Progenitor cell of endocrine pancreas (in vitro differentiated cells): Measurements from ENCODE around the gene STRIP1. TPM values are rescaled to one million over a fixed set of nuclear protein-coding genes. Genes with fewer than 3 reads are reported as not detected.

Experiments used
- DNase-seq: peaks from one replicate; pipeline ENCODE4 v3.0.0; 2021; ENCODE audit warnings: low spot score; ENCODE audit not compliant: unreplicated experiment
- H3K27ac Mint-ChIP-seq: 2 replicates; pipeline ENCODE4 v1.8.0; 2021; ENCODE audit warnings: mild to moderate bottlenecking, moderate library complexity, mixed read lengths
- H3K27me3 Mint-ChIP-seq: 2 replicates; pipeline ENCODE4 v1.8.0; 2021; ENCODE audit warnings: mixed read lengths
- H3K36me3 Mint-ChIP-seq: 2 replicates; pipeline ENCODE4 v1.8.0; 2022; ENCODE audit warnings: mixed read lengths; ENCODE audit not compliant: insufficient read depth
- H3K4me1 Mint-ChIP-seq: 2 replicates; pipeline ENCODE4 v1.8.0; 2021; ENCODE audit warnings: low read depth, mixed read lengths
- H3K4me3 Mint-ChIP-seq: 2 replicates; pipeline ENCODE4 v1.8.0; 2021; ENCODE audit warnings: low read depth, mild to moderate bottlenecking, moderate library complexity, mixed read lengths
- H3K9me3 Mint-ChIP-seq: 2 replicates; pipeline ENCODE4 v1.8.0; 2021; ENCODE audit warnings: low read depth, mixed read lengths
- CTCF ChIP-seq: fragments of 200-600 bp; sonication (generic); IDR thresholded peaks from one replicate; pipeline ENCODE4 v1.5.0; 2021; ENCODE audit warnings: antibody characterized with exemption, mild to moderate bottlenecking; ENCODE audit not compliant: unreplicated experiment
- total RNA-seq: library from RNA; stranded (reverse); gene quantifications from 2 replicates; pipeline ENCODE4 v1.2.1, GENCODE V29; 2021

STRIP1 gene
- total RNA-seq, 1 donor from 2014 or later, result 79.1 TPM

GRCh38 chr1:110056776-110057175 lies 22.4 kb downstream of the STRIP1 start:
- Mint-ChIP-seq H3K4me1 (no peaks in the 10 kb centered on the region), H3K36me3 (peaks cover 42% of the 10 kb centered on the region), H3K9me3 (no peaks in the 10 kb centered on the region), H3K27me3 (no peaks in the 10 kb centered on the region), H3K4me3 (no peak overlapping the region), H3K27ac (no peak overlapping the region)
- TF ChIP-seq CTCF, result no peak
- DNase-seq, result no peak

DNA sequence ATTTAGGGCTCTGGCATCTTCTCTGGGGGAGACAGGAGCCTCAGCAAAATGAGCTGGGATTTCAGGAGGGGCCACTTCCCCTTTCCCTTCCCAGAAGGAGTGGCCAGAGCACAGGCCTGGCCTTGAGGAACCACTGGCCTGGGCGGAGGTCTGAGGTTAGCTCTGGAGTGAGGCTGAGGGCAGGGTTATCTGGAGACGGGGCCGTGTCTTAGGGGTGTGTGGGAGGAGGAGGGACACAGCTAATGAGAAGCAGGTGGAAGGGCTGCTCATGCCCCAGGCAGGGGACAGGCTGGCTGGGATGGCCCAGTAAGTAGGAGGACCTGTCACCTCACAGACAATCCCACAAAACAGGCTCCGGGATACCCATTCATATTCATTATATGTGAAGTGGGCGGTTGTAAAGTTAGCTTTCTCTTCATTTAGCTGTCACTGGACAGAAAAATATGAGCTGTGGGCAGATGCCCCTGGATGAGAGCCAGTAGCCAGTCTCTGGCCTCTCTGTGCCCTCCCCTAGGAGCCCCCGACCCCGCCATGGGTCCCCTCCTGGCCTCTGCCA lies 23.6 kb downstream of the STRIP1 start:
- no peak overlapping the region for H3K4me3 Mint-ChIP-seq
- no peak for DNase-seq
- no peak for TF ChIP-seq CTCF

DNA sequence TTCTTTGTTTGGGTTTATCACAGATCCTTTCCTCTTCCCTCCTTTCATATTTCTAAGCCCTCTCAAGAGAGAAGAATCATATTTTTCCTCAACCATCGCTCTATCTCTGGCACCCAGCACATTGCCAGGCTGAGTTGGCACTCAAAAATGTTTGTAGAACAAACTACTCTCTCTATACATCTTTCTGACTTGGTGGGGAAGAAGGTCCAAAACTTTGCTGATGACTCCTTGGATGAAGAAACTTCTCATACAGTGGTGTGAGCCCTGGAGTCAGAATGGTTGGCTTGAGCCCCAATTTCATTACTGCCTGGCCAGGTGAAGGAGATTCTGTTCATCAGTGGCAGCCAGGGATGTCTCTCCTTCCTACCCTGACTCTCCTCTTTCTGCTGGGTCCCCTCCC lies 24.2 kb downstream of the STRIP1 start:
- peaks cover 40% of the 10 kb centered on the region for H3K36me3 Mint-ChIP-seq
- DNase-seq, result no peak
- H3K27me3 Mint-ChIP-seq, result no peaks in the 10 kb centered on the region
- H3K9me3 Mint-ChIP-seq, result no peaks in the 10 kb centered on the region
- H3K27ac Mint-ChIP-seq, result no peak overlapping the region
- no peak overlapping the region for H3K4me3 Mint-ChIP-seq
- peaks cover 4% of the 10 kb centered on the region for H3K4me1 Mint-ChIP-seq
- TF ChIP-seq CTCF, result no peak

More for the DNA sequence above, 23.6 kb downstream of the STRIP1 start:
- peaks cover 40% of the 10 kb centered on the region for H3K36me3 Mint-ChIP-seq
- H3K9me3 Mint-ChIP-seq, result no peaks in the 10 kb centered on the region
- no peaks in the 10 kb centered on the region for H3K27me3 Mint-ChIP-seq
- H3K4me1 Mint-ChIP-seq, result peaks cover 4% of the 10 kb centered on the region
- no peak overlapping the region for H3K27ac Mint-ChIP-seq

GRCh38 chr1:110059133-110059863 lies 24.9 kb downstream of the STRIP1 start:
- Mint-ChIP-seq H3K4me1 (peaks cover 4% of the 10 kb centered on the region), H3K4me3 (no peak overlapping the region), H3K9me3 (no peaks in the 10 kb centered on the region), H3K27ac (peak overlapping the region; percentile 67), H3K27me3 (peaks cover 3% of the 10 kb centered on the region), H3K36me3 (peaks cover 35% of the 10 kb centered on the region)
- TF ChIP-seq CTCF, result no peak
- DNase-seq, result no peak

GRCh38 chr1:110060034-110060661 lies 25.7 kb downstream of the STRIP1 start:
- Mint-ChIP-seq H3K36me3 (peaks cover 34% of the 10 kb centered on the region), H3K4me3 (no peak overlapping the region), H3K27ac (peak overlapping the region; percentile 31), H3K9me3 (no peaks in the 10 kb centered on the region), H3K4me1 (peaks cover 4% of the 10 kb centered on the region), H3K27me3 (peaks cover 11% of the 10 kb centered on the region)
- DNase-seq, result peak; percentile 35
- TF ChIP-seq CTCF, result peak; percentile 71
